HG03045 (cell line): ENCODE data around the gene HIPK4.
"Not testable (repeated sequence)": the region's sequence is repeated elsewhere in the genome, so short reads cannot be mapped to it uniquely, and the experiment has no call there.

ENCODE experiments used
- ATAC-seq: cut with Tn5 transposase; IDR thresholded peaks from one replicate; pipeline ENCODE4 v1.9.1; 2021; ENCODE audit warnings: mild to moderate bottlenecking, moderate library complexity; ENCODE audit not compliant: unreplicated experiment

HIPK4 gene

GRCh38 chr19:40341601-40342482 is 48.1 kb downstream of the HIPK4 start:
- ATAC-seq, result no peak

GRCh38 chr19:40339018-40339728 is 50.8 kb downstream of the HIPK4 start:
- no peak for ATAC-seq

- ATAC-seq, result no peak
Measured at GRCh38 chr19:40337594-40337993, 52.4 kb downstream of the HIPK4 start.

GRCh38 chr19:40337107-40337506 is 52.9 kb downstream of the HIPK4 start:
- no peak for ATAC-seq

- no peak for ATAC-seq
Measured at GRCh38 chr19:40336601-40336900, 53.4 kb downstream of the HIPK4 start.

GRCh38 chr19:40335855-40336600 is 54.0 kb downstream of the HIPK4 start:
- ATAC-seq, result no peak

- no peak for ATAC-seq
Measured at GRCh38 chr19:40335101-40335500, 54.9 kb downstream of the HIPK4 start.

GRCh38 chr19:40333083-40333482 is 56.9 kb downstream of the HIPK4 start:
- ATAC-seq, result not testable (repeated sequence)

GRCh38 chr19:40332669-40333068 is 57.3 kb downstream of the HIPK4 start:
- ATAC-seq, result no peak

GRCh38 chr19:40331052-40331451 is 58.9 kb downstream of the HIPK4 start:
- ATAC-seq, result no peak
